OCI-LY7 (cell line): ENCODE results near the gene IL1RAPL1.

Experiments
- CTCF ChIP-seq: fragments of 200-600 bp; sonication (generic); conservative IDR thresholded peaks from 2 replicates; pipeline ENCODE4 v1.5.1; 2014; ENCODE audit warnings: mild to moderate bottlenecking, antibody characterized with exemption, low read length, moderate library complexity, mixed read lengths
- EZH2phosphoT487 ChIP-seq: fragments of 200-600 bp; sonication (generic); IDR thresholded peaks from 2 replicates; pipeline ENCODE4 v1.6.1; 2018; ENCODE audit warnings: low read depth, borderline replicate concordance, mild to moderate bottlenecking, mixed run types, antibody characterized with exemption, low read length, moderate library complexity, mixed read lengths

DNA sequence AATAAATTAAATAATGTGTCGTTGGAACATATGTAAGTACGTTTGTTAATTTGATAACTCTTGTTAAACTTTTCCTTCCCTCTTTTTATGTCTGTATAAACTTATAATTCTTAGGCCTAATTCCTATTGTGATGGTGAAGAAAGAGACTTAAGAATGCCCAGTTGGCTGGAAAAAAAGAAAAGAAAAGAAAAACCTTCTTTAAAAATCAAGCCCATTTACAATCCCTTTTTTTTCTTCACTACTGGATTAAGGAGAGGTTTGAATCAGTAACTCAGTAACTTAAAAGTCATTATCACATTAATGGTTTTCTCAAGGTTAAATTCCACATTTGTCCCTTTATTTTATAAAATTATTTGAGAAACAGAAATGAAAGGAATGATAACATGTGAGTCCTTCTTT, 1374.8 kb downstream of the IL1RAPL1 start:
- TF ChIP-seq CTCF (no peak), EZH2phosphoT487 (no peak)
